ENCODE data around the gene OGFOD2.

Gene OGFOD2

DNA sequence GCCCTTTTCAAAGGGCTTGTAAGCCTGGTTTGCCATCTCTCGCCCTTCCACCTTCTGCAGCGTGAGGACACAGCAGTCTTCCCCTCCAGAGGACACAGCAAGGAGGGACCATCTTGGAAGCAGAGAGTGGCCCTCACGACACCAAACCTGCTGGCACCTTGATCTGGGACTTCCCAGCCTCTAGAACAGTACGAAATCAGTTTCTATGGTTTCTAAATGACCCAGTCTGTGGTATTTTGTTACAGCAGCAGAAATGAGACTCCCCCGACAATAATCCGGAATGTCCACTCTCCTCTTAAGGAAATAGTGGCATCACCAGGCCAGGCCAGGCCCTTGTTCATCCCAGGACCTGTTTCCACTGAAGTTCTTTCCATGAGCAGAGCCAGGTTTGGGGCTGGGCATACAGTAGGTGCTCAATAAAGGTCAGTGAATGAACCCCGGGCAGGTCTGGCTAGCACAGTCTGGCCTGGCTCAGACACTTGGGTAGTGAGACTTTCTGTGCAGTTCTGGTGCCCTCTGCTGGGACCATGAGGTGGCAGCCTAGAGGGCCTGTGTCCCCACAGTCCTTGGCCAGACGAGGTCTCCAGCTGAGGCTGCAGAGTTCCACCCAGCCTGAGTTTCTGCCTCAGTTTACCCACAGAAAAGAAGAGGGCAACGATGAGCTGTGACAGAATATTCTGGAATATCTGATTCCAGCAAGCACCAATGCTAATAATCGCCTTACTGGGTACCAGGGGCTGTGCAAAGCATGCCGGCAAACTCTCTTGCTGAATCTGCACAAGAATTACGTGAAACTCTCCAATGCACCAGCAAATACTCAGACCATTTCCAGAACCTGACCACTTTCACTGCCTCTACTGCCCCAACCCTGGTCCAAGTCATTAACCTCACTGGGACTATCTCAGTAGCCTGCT, 22.8 kb upstream of the OGFOD2 start:
- peak; percentile 77 for DNase-seq

DNA sequence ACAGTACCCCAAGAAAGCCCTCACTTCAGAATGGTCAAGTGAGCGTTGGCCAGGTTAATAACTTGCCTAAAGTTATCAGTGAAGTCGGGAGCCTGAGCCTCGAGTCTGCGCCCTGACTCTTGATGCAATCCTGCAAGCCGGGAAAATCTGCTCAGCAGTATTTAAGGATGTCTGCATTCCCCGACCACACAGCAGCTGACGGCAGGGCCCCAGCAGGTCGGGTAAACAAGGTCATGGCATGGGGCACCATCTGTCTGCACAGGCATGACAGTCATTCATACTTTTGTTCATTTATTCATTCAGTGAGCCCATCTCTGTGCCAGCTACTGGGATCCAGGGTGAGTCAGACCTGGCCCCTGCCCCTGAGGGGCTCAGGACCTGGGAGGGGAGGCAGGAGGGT, 19.9 kb upstream of the OGFOD2 start:
- DNase-seq: no peak

DNA sequence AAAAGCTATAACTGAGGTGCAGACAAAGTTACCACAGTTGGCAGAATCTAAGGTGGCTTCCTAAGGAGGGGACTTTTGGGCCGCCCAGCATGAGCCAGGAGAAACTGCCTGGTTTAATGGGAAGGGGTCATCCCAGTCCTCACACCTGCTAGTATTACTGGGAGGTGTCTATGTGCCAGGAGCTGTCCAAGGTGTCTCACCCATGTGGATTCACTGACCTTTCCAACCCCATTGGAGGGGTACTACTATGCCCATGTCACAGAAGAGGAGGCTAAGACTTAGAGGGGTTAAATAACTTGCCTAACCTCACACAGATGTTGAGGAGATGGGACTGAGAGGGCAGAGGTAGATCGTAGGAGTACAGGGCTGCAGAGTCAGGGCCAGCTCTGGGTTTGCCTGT, 19.0 kb upstream of the OGFOD2 start:
- DNase-seq: no peak

DNA sequence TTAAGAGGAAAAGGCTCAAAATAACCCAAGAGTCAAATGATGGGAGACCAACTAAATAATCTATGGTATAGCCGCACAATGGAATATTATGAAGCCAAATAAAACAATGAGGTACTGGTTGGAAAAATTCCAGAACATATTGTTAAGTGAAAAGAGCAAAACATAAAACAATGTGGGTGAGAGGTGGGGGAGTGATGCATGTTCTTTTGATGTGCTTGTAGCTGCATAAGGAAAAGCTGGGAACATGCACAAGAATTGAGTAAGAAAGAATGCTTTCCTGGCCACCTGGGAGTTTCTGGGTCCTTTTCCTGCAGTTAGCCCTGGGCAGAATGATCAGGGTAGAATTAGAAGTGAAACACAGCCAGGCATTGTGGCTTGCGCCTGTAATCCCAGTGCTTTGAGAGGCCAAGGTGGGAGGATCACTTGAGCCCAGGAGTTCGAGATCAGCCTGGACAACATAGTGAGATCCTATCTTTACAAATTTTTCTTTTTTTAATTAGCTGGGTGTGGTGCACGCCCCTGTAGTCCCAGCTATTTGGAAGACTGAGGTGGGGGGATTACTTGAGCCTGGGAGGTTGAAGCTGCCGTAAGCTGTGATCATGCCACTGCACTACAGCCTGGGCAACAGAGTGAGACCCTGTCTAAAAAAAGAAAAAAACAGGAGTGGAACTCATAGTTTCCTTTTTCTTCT, 16.7 kb upstream of the OGFOD2 start:
- DNase-seq: no peak

DNA sequence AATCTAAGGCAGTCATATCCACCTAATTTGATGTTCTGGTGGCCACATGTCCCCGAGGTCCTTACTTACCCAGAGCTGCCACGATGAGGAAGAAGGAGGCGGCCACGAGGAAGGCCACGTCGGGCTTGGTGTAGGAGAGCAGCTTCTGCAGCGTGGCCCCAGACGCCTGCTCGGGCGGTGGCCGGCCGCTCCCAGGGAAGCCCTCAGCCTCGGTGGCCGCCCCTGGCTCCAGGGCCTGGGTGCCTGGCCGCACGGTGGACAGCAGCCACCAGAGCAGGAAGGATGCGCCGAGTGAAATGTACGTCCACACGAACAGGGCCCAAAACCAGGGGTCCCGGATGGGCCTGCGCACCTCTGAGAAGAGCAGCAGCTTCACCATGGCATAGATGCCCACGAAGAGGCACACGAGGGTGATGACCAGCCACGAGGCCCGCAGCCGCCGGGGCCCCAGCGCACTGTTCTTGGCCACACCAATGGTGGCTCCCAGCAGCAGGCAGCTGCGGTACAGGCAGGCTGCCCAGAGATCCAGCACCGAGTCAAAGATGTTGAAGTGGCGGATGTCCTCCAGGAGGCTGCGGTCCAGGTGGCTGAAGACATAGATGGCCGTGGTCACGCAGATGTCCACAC, 15.4 kb upstream of the OGFOD2 start:
- DNase-seq: no peak

DNA sequence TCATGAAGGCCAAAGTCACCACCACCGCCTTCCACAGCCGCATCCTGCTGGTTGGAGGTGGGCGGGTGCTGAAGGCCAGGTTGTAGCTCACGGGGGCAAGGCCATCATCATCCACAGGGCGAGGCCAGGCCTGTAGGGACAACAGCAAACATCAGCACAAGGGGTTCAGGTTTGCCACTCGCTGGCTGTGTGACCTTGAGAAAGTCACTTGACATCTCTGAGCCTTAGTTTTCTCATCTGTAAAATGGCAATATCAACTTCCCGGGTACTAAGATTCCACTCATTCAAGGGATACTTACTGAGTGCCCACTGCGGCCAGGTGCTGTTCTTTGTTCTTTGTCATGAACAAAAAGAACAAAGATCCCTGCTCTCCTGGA, 14.9 kb upstream of the OGFOD2 start:
- DNase-seq: no peak

DNA sequence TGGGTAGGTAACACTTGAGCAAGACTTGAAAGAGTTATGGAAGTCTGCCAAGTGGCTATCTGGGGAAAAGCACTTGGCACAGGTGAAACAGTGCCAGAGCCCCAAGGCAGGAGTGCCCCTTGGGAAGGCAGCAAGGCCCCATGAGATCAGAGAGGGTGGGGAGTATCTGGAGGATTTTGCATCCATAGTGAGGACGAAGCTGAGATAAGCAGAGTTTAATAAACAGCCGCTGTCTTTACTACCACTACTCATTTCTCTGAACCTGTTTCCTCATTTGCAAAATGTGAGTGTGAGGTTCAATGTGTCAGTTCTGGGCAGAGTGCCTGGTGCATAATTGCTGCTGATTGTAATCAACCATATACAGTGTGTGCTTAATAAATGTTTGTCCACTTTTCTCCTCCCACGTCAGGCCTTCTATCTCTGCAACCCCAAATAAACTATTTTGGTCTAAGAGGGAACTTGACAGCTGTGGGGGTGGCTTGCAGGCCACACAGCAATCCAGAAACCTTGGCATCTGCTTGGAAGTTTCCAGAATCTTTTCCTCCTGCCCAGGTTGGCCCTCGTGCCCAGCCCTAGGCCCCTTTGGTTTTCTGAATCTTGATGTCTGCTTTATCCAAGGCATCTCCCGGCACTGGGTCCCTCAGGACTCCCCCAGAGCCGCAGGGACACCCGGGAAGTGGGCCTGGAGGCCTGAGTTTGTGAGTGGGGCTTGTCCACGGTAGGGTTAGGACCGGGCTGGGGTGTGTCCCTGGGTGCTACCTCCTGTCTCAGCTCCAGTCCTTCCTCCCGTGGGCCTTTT, 13.3 kb upstream of the OGFOD2 start:
- DNase-seq: no peak

DNA sequence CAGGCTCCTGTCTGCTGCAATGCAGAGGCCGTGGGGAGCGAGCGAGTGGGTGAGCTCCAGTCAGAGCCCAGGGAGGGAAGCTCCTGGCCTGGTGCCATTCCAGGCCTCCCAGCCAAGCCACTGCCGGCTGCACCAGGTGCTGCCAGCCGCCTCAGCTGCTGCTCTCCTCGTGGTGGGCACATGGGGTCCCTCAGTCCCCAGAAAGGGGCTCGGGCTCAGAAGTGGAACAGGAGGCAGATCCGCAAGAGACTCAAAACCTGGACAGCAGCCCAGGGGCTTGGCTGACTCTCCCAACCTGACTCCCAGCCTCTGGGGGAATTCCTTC, 11.1 kb upstream of the OGFOD2 start:
- no peak for DNase-seq

DNA sequence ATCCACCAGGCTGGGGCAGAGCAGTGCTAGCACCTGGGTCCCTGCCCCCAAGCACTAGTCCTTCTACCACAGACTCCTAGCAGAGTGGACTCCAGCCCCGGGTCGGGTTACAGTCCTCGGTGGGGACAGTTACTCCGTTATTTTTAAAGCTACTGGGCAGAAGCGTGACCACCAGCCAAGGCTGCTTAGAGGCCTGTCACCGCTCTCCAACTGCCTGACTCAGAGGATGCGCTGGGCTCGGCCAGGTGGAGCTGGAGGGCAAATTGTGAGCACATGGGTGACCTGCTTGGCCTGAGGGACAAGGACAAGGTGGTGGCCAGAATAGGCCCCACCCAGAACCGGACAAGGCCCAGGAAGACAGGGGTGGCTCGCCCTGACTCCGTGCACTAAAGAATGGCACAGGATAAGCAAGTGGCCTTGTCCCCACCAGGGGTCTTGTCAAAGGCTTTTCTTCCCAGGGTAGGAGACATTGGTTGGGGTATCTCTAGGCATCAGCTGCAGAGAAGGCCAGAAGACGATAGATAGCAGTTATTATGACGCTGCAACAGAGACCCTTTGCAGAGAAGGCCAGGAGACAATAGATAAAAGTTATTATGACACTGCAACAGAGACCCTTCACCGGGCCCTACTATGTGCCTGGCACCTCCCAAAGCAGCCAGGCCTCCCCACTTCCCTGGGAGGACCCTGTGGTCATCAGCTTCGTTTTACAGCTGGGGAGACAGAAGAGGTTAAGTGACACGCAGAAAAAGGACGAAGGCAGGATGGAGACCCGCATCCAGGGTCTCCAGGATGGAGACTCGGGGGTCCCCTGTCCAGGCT, 10.4 kb upstream of the OGFOD2 start:
- no peak for DNase-seq

DNA sequence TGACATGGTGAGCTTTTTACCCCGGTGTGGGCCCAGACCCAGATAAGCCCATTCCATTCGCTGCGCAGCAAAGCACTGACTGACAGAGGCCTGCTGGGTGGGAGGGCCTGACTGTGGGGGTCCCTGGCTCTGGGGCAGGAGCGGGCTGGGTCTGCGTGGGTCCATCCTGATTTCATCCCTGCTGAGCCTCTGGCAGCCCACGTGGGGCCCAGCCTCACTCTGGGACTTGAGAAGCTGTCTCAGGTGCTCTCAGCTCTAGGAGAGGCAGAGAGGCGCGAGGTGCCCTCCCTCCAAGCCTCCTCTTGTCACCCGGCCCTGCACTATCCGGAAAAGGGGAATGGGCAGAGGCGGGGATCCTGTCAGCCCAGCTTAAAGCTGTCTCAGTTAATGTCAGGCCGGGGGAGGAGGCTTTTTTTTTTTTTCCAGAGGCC, 9.7 kb upstream of the OGFOD2 start:
- DNase-seq: no peak

DNA sequence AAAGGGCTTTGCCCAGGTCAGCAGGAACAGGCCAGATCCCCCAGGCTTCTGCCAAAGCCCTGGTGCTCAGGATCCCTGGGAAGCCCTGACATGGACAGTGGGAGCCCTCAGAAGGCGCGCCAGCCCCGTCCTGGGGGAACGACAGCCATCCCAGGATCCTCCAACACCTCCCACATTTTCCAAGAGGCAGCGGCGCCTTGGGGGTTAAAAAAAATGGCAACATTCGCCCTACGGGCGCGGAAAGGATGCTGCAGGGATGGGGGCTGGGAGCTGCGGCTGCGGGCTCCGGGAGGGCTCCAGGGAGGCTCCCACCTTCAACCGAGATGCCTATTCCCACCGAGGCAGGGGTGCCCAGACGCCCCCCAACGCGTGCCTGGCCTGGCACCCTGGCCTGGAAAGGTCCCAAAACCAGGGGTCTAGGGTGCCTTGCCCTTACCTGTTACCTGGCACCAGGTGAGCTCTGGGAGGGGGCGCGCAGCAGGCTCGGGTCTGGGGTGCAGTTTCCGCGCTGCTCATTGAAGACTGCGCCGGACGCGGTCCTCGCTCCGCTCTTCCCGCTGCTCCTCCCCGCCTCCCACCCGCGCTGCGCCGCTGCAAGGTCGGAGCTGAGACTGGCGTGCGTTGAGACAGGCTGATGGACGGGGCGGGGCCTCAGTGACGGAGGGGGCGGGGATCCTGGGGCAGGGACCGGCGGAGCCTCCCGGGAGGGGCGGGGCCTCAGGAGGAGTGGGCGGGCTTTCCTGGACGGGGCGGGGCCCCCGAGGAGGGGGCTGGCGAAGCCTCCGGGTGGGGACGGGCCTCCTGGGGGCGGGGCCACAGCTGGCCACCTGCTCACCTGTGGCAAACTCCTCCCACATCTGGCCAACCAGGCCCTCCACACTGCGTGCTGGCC, 8.9 kb upstream of the OGFOD2 start, which contains the start of gene ABCB9:
ABCB9 (minus strand) TSS at position 613 of the 892 bp plus-strand sequence. CDS start 6,228 bp downstream, outside the sequence.
- peak; percentile 92 for DNase-seq

DNA sequence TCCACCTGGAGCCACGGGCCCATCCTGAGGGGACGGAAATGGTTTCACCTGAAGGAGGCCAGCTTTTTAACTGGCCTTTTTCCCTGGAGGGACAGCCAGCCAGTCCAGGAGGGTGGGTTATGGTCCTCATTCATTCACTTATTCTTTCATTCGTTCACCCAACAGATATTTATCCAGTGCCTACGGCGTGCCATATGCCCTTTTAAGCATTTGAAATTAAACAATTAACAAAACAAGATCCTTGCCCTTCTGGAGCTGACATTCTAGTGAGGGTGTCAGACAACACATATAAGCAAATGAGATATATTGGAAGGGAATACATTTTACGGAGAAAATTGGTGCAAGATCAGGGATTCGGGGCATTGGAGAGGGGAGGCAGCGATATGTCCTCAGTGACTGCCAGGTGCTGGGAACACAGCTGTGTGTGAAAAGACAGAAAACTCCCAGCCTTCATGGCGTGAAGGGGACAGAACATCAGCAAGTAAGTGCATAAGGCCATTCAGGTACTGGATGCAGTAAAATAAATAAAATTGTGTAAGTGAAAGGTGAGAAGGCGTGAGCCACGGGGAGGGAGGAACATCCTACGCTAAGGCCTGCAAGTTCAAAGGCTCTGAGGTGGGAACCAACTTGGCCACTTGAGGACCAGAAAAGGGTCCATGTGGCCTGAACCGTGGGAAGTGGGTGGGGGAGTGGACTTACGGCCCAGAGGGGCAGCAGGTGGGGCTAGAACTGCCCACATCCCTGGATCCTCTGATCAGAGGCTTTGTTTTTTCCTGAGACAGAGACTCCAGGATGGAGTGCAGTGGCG, 8.1 kb upstream of the OGFOD2 start:
- peak; percentile 14 for DNase-seq

DNA sequence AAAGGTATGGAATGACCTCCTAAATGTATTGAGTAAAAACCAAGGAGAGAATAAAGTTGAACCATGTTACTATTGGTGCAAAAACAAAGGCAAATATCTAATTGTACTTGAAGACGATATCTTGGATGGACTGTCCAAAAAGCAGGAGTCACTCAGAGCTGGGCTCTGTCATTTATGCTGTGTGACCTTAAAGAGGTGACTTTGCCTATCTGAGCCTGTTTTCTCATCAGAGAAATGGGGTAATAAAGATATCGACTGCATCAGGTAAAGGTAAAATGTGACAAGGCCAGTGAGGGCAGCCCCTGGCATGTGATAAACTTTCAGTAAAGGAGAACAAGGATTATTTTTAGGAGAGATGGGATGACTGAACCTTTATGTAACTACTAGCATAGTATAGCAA, 6.9 kb upstream of the OGFOD2 start:
- DNase-seq: no peak

DNA sequence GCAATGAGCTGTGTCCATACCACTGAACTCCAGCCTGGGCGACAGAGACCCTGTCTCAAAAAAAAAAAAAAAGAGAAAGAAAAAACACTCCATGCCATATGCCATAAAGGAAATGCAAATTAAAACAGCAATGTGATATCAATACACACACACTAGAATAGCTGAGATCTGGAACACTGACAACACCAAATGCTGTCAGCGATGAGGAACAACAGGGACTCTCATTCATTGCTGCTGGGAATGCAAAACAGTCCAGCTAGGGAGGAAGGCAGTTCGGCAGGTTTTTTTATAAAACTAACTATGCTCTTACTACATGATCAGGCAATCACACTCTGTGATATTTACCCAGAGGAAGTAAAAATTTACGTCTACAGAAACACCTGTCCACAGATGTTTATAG, 5.4 kb upstream of the OGFOD2 start:
- DNase-seq: no peak

DNA sequence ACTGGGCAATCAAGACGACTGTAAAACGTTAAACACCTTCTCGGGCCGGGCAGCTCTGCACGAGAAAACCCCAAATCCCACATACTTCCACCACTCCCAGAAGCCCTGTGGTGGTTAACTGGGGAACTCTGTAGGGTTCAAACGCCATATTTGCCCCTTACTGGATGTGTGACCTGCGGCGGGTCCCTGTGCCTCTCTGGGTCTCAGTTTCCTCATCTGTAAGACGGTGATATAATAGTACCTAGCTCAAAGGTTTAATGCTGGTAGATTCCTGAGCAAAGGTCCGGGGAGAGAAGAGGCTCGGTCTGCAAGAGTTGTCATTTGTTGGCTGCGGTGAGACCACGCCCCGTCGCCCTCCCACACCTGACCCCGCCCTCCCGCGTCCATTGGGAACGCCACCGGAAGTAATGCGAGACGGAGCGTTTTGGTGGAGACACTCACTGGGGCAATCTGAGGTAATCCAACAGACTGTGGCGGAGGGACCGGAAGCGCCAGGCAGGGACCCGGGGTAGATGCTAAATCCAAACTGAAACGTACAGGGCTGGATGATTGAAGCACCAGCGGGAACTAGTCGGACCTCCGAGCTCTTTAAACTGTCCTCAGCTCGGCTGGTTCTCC, 661 bp upstream of the OGFOD2 start:
- DNase-seq: peak; percentile 99

DNA sequence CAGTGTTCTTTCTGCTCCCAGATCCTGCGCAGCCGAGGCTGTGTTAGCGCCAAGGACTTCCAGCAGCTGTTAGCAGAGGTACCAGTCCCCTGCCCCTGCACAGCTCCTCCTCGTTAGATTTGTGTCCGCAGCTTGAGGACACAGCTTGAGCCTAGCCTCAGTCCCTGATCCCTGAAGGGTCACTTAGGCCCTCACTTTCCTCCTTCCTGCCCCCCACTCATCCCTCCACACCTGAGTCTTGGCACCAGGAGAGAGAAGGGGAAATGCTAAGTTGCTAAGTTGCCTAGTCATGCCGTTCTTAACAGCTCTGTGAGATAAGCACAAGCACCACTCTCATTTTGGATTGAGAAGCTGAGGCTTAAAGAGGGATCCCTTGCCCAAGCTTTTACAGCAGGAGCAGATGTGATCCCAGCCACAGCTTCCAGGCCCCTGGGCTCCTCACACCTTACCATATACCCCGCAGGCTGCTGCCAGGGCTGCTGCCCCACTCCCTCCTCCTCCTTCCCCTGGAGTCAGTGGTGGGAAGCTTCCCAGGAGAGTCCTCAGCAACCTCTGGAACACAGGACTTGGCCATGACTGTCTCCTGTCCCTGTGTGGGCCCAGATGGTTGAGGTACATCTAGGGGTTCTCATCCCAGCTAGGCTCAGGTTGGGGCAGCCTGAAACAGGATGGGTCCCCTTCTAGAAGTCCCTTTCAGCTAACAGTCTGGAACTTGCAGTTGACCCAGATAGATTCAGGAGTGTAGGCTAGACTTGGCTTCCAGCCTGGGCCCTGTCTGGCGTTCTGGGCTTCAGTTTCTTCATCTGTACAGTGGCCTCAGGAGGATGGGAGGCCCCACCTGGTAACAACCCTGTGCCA, 975 bp downstream of the OGFOD2 start:
- peak; percentile 14 for DNase-seq

DNA sequence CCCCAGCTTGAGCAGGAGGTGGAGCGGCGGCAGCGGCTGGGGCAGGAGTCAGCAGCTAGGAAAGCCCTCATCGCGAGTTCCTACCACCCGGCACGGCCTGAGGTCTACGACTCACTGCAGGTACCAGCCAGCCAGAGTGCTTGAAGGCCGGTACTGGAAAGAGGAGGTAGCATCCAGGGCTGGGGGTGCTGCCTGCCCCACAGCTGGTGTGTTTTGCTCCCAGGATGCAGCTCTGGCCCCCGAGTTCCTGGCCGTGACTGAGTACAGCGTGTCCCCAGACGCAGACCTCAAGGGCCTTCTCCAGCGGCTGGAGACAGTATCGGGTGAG, 1.6 kb downstream of the OGFOD2 start:
- DNase-seq: peak; percentile 16

DNA sequence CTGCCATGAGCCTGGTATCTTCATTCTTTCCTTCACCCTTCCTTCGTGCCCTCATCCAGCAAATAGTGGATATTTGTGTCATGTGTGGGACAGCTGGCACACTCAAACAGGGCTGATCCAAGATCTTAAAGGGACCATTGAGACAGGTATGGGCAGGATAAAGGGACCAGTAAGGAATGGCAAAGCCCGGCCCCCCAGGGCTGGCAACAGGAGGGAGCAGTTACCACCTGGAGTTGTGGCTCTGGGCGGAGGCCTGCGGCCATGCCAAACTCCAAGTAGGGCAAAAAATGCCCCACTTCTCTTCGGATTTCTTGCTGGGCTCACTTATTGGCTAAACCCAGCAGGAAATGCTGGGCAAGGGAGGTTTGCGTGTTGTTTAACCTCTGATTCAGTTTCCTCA, 2.1 kb downstream of the OGFOD2 start:
- no peak for DNase-seq

Data from activated CD8-positive, alpha-beta memory T cell treated with anti-CD3 and anti-CD28 coated beads, Interleukin-2, amount 50 U/mL, for 4 hours (primary cell).